RWPE1 (cell line): ENCODE data around the gene ATXN1.

Source experiments
- CTCF ChIA-PET: fragments of 350-600 bp; sonication (Branson Sonifier 250); formaldehyde crosslinking; extraction: SDS; loops from one replicate; lab custom pipeline; 2021; lab: Yijun Ruan, JAX
- POLR2A ChIA-PET: fragments of 400-600 bp; formaldehyde crosslinking; extraction: SDS; loops from one replicate; lab custom pipeline; 2020; ENCODE audit warnings: antibody characterized with exemption; ENCODE audit not compliant: low non-redundant PET; lab: Yijun Ruan, JAX
- DNase-seq: peaks from one replicate; pipeline ENCODE4 v3.0.0; 2012; ENCODE audit warnings: low spot score
- H3K27ac ChIP-seq: fragments of 450-650 bp; 2 replicates; pipeline ENCODE4 v1.5.1; 2017
- TF ChIP-seq, protein P1 (sequence below): fragments of 450-650 bp; conservative IDR thresholded peaks from 2 replicates; pipeline ENCODE4 v1.5.1; 2017; ENCODE audit warnings: low read depth, mild to moderate bottlenecking

The ATXN1 gene

DNA sequence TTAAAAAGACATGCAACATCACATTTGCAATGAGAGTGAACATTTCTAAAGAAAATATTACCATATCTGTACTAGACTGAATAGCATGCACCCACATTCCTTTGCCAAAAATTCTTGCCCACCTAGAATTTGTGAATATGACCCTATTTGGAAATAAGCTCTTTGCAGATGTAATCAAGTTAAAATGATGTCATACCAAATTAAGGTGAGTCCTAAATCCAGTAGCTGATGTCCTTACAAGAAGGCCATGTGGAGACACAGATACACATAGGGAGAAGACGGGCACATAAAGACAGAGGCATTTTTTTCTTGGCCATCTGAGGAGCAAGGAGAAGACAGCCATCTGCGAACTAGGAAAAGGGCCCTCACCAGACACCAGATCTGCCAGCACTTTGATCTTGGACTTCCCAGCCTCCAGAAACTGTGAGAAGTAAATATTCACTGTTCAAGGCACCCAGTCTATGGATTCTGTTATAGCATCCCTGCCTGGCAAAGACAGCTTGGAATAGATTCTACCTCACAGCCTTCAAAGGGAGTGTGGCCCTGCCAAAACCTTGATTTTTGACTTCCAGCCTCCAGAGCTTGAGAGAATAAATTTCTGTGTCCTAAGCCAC, 22.8 kb upstream of the ATXN1 start:
- DNase-seq: no peak
- TF ChIP-seq, protein P1, sequence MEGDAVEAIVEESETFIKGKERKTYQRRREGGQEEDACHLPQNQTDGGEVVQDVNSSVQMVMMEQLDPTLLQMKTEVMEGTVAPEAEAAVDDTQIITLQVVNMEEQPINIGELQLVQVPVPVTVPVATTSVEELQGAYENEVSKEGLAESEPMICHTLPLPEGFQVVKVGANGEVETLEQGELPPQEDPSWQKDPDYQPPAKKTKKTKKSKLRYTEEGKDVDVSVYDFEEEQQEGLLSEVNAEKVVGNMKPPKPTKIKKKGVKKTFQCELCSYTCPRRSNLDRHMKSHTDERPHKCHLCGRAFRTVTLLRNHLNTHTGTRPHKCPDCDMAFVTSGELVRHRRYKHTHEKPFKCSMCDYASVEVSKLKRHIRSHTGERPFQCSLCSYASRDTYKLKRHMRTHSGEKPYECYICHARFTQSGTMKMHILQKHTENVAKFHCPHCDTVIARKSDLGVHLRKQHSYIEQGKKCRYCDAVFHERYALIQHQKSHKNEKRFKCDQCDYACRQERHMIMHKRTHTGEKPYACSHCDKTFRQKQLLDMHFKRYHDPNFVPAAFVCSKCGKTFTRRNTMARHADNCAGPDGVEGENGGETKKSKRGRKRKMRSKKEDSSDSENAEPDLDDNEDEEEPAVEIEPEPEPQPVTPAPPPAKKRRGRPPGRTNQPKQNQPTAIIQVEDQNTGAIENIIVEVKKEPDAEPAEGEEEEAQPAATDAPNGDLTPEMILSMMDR: no peak
- ChIA-PET POLR2A (no interaction called here), CTCF (interaction anchor here (1.6 kb wide), 1 partner anchor 13 kb away, joined by 4 read pairs; no protein-coding TSS in a partner anchor)
- no peak overlapping the region for H3K27ac ChIP-seq

GRCh38 chr6:16783509-16783908, 22.2 kb upstream of the ATXN1 start:
- CTCF ChIA-PET: interaction anchor here (1.6 kb wide), 1 partner anchor 12 kb away, joined by 4 read pairs; no protein-coding TSS in a partner anchor
- POLR2A ChIA-PET: no interaction called here
- TF ChIP-seq, protein P1: no peak
- no peak for DNase-seq
- no peak overlapping the region for H3K27ac ChIP-seq

- POLR2A ChIA-PET: no interaction called here
- TF ChIP-seq, protein P1: no peak
- no peak for DNase-seq
- no peak overlapping the region for H3K27ac ChIP-seq
- CTCF ChIA-PET: no interaction called here
Observed at GRCh38 chr6:16782278-16782677, 21.0 kb upstream of the ATXN1 start.

DNA sequence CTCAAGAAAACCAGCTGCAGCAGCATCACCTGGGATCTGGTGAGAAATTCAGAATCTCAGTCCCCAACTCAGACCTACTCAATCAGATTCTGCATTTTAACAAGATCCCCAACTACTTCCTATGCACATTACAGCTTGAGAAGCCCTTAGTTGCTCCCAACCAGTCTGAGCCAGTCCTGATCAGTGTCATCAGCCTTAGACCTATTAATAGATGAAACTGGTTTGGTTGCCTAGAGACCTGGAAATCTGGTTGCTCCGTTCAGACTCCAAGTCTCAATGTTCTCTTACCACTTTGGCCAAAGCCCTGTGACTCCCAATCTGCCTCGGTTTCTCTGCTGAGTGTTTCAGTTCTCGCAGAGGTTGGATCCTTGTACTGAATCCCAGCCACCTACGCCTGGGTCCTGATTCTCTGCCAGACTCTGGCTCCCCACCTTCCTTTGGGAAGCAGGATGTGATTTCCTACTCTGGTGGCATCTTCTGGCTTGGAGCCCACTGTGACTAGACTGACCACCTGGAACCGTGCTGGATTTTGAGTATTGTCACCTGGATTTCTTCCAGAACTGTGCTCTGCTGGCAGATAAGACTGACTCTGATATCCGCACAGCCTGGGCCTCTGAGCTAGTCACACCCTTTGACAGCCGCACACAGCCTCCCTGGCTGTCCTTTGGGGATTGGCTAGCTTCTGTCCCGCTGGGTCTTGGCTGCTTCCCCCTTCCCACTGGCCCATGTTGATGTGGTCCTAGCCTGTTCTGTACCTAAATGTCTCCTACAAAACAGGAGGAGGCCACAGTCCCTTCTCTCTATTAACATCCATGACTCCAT, 20.3 kb upstream of the ATXN1 start:
- ChIA-PET POLR2A (no interaction called here), CTCF (no interaction called here)
- DNase-seq: peak; percentile 27
- no peak overlapping the region for H3K27ac ChIP-seq
- TF ChIP-seq, protein P1: no peak

DNA sequence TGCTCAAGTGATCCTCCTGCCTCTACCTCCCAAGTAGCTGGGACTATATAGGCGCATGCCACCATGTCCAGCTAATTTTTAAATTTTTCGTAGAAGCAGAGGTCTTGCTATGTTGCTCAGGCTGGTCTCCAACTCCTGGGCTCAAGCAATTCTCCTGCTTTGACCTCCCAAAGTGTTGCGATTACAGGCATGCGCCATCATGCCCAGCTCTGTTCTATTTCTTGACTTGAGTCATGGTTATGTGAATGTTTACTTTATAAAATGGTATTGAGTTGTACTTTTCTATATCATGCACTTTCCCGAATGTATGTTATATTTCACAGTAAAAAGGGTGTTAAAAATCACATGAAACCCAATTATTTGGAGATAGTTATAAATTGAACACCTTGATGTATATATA, 17.3 kb upstream of the ATXN1 start:
- TF ChIP-seq, protein P1: no peak
- CTCF ChIA-PET: interaction anchor here (0.6 kb wide), 1 partner anchor 12 kb away, joined by 5 read pairs; no protein-coding TSS in a partner anchor
- no peak for DNase-seq
- no peak overlapping the region for H3K27ac ChIP-seq
- POLR2A ChIA-PET: no interaction called here

DNA sequence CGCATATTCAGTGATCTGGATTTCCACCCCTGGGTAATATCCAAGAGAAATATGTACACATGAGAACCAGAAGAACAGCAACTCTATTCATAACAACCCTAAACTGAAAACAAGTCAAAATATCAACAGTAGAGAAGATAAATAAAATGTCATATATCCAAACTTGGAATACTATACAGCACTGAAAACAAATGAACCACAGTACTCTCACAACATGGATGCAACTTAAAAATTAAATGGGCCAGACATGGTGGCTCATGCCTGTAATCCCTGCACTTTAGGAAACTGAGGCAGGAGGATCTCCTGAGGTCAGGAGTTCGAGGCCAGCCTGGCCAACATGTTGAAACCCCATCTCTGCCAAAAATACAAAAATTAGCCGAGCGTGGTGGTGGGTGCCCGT, 16.5 kb upstream of the ATXN1 start:
- H3K27ac ChIP-seq: no peak overlapping the region
- POLR2A ChIA-PET: no interaction called here
- DNase-seq: no peak
- TF ChIP-seq, protein P1: no peak
- CTCF ChIA-PET: no interaction called here
